DND-41 (cell line): ENCODE measurements around the gene HAAO.

Experiments
- EZH2 ChIP-seq: IDR thresholded peaks from 3 replicates; pipeline ENCODE4 v1.6.1; 2012; ENCODE audit warnings: borderline replicate concordance, low read depth, mild to moderate bottlenecking, moderate library complexity, low read length, inconsistent platforms; ENCODE audit not compliant: severe bottlenecking
- TF ChIP-seq, protein P1 (sequence below): IDR thresholded peaks from 2 replicates; pipeline ENCODE4 v1.5.1; 2012; ENCODE audit warnings: borderline replicate concordance, low read length, moderate library complexity, mild to moderate bottlenecking; ENCODE audit not compliant: poor library complexity, severe bottlenecking; ENCODE audit errors: extremely low read depth

DNA sequence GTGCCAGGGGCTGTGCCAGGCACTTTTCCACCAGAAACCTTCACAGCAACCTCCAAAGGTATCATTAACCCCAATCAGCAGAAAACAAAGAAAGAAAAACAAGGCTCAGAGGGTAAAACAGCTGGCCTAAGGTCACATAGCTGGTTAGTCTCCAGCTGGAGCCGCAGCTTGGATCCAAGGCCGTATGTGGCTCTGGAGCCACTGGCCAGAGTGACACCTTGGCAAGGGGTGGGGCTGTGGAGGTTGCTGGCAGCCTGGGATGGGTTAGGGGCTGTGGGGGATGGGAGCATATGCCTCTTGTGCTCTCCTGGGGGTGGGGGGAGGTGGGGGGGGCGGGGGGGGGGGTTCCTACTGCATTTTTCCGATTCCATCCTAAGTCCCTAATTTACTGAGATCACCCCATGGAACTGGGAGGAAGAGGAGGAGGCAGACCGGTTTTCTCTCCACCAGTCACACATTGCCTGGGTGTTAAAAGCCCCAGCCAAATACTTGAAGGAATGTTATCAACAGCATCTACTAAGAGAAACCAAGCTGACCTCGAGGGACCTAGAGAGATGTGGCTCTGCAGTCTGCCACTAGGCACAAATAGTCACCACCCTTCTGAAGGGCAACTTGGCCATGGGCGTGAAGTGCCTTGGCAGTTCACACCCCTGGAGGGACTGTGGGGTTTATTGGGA, 8.0 kb downstream of the HAAO start:
- no peak for TF ChIP-seq EZH2
- TF ChIP-seq, protein P1, sequence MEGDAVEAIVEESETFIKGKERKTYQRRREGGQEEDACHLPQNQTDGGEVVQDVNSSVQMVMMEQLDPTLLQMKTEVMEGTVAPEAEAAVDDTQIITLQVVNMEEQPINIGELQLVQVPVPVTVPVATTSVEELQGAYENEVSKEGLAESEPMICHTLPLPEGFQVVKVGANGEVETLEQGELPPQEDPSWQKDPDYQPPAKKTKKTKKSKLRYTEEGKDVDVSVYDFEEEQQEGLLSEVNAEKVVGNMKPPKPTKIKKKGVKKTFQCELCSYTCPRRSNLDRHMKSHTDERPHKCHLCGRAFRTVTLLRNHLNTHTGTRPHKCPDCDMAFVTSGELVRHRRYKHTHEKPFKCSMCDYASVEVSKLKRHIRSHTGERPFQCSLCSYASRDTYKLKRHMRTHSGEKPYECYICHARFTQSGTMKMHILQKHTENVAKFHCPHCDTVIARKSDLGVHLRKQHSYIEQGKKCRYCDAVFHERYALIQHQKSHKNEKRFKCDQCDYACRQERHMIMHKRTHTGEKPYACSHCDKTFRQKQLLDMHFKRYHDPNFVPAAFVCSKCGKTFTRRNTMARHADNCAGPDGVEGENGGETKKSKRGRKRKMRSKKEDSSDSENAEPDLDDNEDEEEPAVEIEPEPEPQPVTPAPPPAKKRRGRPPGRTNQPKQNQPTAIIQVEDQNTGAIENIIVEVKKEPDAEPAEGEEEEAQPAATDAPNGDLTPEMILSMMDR, result no peak
